Prostate gland (tissue), 2 donors: ENCODE results near the gene TLX1. TPM values are rescaled to one million over a fixed set of nuclear protein-coding genes. Genes with fewer than 3 reads are reported as not detected.

Source experiments
- DNase-seq: peaks from one replicate; pipeline ENCODE4 v3.0.0-alpha.2; 2019; ENCODE audit warnings: low spot score
- H3K27ac ChIP-seq, 2 donors: fragments of 200-600 bp; sonication (generic); 2 replicates each; pipeline ENCODE4 v1.5.1; 2017 to 2019
- H3K27me3 ChIP-seq: fragments of 200-600 bp; sonication (generic); replicated peaks from 2 replicates; pipeline ENCODE4 v1.5.1; 2019; ENCODE audit not compliant: insufficient read depth
- H3K36me3 ChIP-seq, 2 donors: fragments of 200-600 bp; sonication (generic); 1 replicate in 1 of 2; 2 replicates in 1 of 2; pipeline versions ENCODE4 v1.5.1 to v1.8.1; 2017 to 2019
- H3K4me1 ChIP-seq: fragments of 200-600 bp; sonication (generic); replicated peaks from 2 replicates; pipeline ENCODE4 v1.5.1; 2019
- H3K4me3 ChIP-seq, 2 donors: fragments of 200-600 bp; sonication (generic); 2 replicates each; pipeline ENCODE4 v1.5.1; 2017 to 2019
- H3K9me3 ChIP-seq: fragments of 200-600 bp; sonication (generic); 2 replicates; pipeline ENCODE4 v1.5.1; 2017
- CTCF ChIP-seq, 4 experiments: fragments of 200-600 bp in 2 of 4; fragments of 450-650 bp in 2 of 4; sonication (generic) in 2 of 4; IDR thresholded peaks; 1 replicate in 3 of 4; 2 replicates in 1 of 4; pipeline ENCODE4 v1.5.1; 2016 to 2019; ENCODE audit warnings: antibody characterized with exemption in 4 of 4, mild to moderate bottlenecking in 2 of 4, moderate library complexity in 2 of 4
- POLR2A ChIP-seq: fragments of 450-650 bp; IDR thresholded peaks from one replicate; pipeline ENCODE4 v1.6.1; 2016; ENCODE audit warnings: antibody characterized with exemption, mild to moderate bottlenecking
- POLR2AphosphoS5 ChIP-seq: sonication (generic); formaldehyde crosslinking; IDR thresholded peaks from one replicate; pipeline ENCODE4 v1.6.1; 2017; ENCODE audit warnings: antibody characterized with exemption
- WGBS: methylation state at CpG from one replicate; pipeline ENCODE4 v1.1.5; 2018; 5-methylcytosine and 5-hydroxymethylcytosine counted together
- intact Hi-C: fragments of 100-400 bp; cut with DNase I; formaldehyde crosslinking; loops from one replicate; pipeline ENCODE4 v1.14.2; 2022
- total RNA-seq, 2 donors: library from RNA; depleted of rRNA; stranded (reverse); fragments of >200 nt; gene quantifications; one replicate each; pipeline ENCODE4 v1.1.0, GENCODE V29; 2016

Gene TLX1
- total RNA-seq, 2 donors from 2014 or later: 0.05 to 0.34 TPM

DNA sequence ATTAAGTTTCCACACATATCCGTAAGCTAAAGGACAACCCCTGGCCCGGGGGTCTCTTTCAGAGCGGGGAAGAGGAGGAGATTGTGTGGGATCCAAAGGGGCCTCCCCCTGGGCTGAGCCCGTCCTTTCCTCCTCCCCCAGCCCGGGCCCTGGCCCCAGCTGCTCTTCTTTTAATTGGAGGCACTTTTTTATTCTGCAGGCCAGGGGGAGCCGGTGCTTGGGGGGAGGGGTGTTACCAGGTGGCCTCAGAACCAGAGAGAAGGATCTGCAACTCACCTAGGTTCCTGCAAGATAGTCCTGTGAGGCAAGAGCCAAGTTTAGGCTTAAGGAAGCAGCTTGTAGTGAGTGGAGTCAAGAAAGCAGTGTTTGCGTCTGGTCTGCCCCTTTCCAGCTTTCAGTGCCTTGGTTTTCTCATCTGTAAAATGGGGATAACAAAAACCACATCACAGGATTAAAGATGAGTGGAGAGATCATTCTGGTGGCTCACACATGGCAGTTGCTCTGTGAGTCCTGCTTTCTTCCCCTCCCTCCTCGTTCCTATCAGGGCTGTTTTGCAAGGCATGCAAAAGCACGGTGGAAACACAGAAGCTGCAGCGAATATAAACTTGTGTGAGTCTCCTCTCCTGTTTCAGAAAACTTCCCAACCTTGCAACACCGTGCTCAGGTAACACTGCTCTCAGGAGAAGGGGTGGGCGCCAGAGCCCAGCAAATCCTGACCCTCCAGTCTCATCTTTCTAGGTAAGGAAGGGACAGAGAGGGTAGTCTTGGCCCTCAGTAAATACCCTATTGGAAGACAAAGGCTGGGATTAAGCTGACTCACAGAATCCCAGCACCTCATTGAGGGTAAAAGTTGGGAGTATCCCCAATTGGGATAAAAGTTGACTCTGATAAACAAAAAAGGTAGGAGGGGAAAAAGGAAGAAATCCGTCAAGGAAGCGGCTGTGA, 4.1 kb upstream of the TLX1 start:
- H3K4me3 ChIP-seq: no peak overlapping the region
- peaks cover 41% of the 10 kb centered on the region for H3K27me3 ChIP-seq
- intact Hi-C loops: no loop called here
- no peaks in the 10 kb centered on the region for H3K36me3 ChIP-seq
- TF ChIP-seq POLR2A (no peak), POLR2AphosphoS5 (no peak), CTCF (IDR thresholded peaks at IDR 0.05) (no peak)
- no peak overlapping the region for H3K27ac ChIP-seq
- no peaks in the 10 kb centered on the region for H3K9me3 ChIP-seq
- H3K4me1 ChIP-seq: peaks cover 10% of the 10 kb centered on the region
- WGBS: 24% methylated on average over 14 of the region's 14 CpGs
- no peak for DNase-seq

DNA sequence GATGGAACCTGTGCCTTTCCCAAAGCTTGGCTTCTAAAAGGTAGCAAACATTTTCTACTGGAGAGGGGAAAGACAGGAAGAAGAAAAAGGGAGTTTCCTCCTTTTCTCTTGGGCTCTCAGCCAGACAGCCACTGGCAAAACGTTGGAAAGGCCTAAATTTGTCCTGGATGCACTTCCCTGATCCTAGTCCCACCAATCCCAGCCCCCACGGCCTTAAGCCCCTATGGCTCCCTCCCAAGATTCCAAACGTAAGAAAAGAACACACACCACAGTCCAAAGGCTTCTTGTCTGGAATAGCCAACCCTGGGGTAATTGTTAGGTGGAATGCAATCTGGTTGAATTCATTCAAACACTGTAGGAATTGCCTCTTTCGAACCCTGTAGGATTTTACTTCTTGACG, 959 bp upstream of the TLX1 start:
- Histone ChIP-seq H3K4me3 (no peak overlapping the region), H3K27me3 (peaks cover 57% of the 10 kb centered on the region), H3K9me3 (no peaks in the 10 kb centered on the region), H3K36me3 (no peaks in the 10 kb centered on the region), H3K27ac (no peak overlapping the region), H3K4me1 (peaks cover 10% of the 10 kb centered on the region)
- no peak for DNase-seq
- WGBS: 61% methylated on average over 5 of the region's 5 CpGs
- TF ChIP-seq CTCF (IDR thresholded peaks at IDR 0.05): no peak
- TF ChIP-seq POLR2A: no peak
- no peak for TF ChIP-seq POLR2AphosphoS5
- intact Hi-C loops: no loop called here

GRCh38 chr10:101131962-101132635, 999 bp downstream of the TLX1 start:
- 5% methylated on average over 32 of the region's 39 CpGs for WGBS
- intact Hi-C loops: no loop called here
- H3K27ac ChIP-seq: no peak overlapping the region
- no peak for TF ChIP-seq POLR2A
- H3K4me1 ChIP-seq: peaks cover 10% of the 10 kb centered on the region
- H3K9me3 ChIP-seq: no peaks in the 10 kb centered on the region
- no peak for DNase-seq
- H3K36me3 ChIP-seq: no peaks in the 10 kb centered on the region
- no peak overlapping the region for H3K4me3 ChIP-seq
- peaks cover 70% of the 10 kb centered on the region for H3K27me3 ChIP-seq

DNA sequence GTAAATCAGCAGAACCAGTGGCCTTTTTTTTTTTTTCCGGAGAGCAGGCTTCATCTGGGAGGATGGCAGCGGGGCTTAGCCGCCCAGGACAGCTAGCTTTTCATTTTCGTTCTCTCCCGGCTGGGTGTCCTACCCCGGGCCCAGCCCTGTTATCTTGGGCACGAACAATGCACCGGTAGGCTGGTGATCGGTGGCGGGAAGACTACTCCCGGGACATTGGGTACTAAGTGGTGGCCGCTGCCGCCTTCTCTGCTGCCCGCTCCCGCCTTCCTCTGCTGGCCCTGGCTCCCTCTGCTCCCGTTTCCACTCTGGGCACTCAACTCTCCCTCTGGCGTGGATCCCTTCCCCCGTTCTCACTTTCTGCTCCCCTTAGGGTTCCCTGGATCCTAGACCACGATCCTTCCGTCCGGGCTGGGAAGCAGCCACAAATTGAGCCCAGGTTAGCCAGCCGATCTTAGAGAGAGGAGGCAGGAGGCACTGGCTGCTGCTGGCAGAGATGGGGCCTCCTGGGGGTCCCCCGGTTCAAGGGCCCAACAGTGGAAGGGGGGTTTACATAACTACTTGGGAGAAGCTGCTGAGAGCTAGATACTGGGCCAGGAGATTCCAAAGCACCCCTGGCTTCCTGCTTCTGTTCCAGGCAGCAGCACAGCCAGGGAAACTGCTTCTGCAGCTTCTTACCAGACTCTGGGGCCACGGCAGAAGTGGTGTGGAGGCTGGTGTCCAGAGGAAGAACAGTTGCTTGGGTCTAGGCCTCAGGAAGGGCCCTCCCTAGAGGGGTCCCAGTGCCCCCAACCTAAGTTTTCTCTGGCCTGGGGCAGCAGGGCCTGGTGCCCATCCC, 1.8 kb downstream of the TLX1 start:
- Histone ChIP-seq H3K27ac (no peak overlapping the region), H3K4me1 (peaks cover 10% of the 10 kb centered on the region), H3K27me3 (peaks cover 64% of the 10 kb centered on the region), H3K9me3 (no peaks in the 10 kb centered on the region), H3K4me3 (no peak overlapping the region), H3K36me3 (no peaks in the 10 kb centered on the region)
- 31% methylated on average over 24 of the region's 24 CpGs for WGBS
- intact Hi-C loops: no loop called here
- TF ChIP-seq CTCF (IDR thresholded peaks at IDR 0.05): no peak
- TF ChIP-seq POLR2A: no peak
- no peak for TF ChIP-seq POLR2AphosphoS5
- DNase-seq: no peak
